ENCODE measurements around the gene PRRX1. TPM values are rescaled to one million over a fixed set of nuclear protein-coding genes. Genes with fewer than 3 reads are reported as not detected.

Gene PRRX1
- total RNA-seq, 8 experiments from 2014 or later: 0.11 to 93.4 (median 1.00) TPM

DNA sequence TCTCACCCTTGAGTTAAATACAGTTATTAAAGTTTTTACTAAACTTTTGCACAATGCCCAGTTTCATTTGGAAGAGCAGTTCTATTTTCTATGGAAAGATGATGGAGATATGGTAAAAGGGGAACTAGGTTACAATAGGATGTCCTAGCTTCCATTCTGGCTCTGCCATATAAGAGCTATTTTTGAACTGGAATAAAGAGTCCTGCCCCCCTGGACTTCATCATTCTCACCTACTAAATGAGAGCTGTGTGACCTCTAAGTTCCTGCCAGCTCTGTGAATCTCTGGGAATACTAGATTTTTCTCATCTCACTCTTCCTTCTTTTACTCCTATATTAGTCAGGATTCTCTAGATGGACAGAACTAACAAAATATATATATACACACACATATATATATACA is 106.3 kb downstream of the PRRX1 start:
- Histone ChIP-seq H3K4me3 (no peak overlapping the region), H3K27ac (no peak overlapping the region), H3K4me1 (replicated peaks in 1 of 2) (no peaks in the 10 kb centered on the region)
- in situ Hi-C loops (cut with MboI; ENCODE audit: low pct_unique_long_range_greater_than_20kb in 2 of 9, low sequenced_read_pairs in 9 of 9, unreplicated experiment in 9 of 9): no loop called here
- peak in 1 of 8 experiments; percentile 12 for ATAC-seq (replicated peaks in 6 of 8)

DNA sequence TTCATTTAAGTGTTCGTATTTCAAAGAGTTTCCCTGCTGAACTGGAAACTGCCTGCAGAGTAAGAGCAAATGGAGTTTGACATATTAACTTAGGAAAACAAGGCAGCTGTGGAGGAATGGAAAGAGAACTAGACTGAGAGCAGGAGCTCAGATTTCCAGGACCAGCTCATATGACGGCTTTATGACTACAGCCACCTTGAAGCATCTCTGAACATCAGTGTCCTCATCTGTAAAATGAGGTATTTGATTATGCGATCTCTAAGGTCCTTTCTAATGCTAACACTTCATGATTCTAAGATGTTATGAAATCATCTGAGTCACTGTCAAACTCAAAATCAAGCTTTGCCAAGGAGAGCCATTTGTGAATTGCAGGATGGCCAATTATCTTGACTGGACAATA is 112.3 kb downstream of the PRRX1 start:
- Histone ChIP-seq H3K4me1 (replicated peaks in 1 of 2) (no peaks in the 10 kb centered on the region), H3K4me3 (no peak overlapping the region), H3K27ac (no peak overlapping the region)
- WGBS, 10 experiments: 28 to 100% (median 88%) methylated on average over 2 to 3 of the region's 3 CpGs; no CpG with 5 or more reads in 1 of the 10 experiments
- peak in 1 of 8 experiments; percentile 32 for ATAC-seq (replicated peaks in 6 of 8)
- in situ Hi-C loops (cut with MboI; ENCODE audit: low pct_unique_long_range_greater_than_20kb in 2 of 9, low sequenced_read_pairs in 9 of 9, unreplicated experiment in 9 of 9): no loop called here

DNA sequence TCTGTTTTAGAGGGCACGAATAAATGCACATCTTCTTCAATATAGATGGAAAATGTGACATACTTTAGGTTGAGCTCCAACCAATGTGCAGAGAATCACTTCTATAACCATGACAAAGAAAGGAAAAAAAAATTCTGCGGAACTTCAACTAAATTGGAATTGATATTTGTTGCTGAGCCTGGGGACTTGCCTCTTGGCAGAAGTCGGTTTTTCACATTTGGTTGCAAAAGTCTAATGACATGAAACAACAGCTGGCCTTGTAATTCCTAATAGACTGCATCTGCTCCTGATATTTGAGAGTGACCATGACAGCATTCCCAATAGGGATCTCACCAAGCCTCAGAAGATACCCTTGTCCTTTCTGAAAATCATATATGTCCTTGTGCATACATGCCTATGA is 112.8 kb downstream of the PRRX1 start:
- ATAC-seq (replicated peaks in 6 of 8): no peak
- no peak overlapping the region for H3K27ac ChIP-seq
- H3K4me3 ChIP-seq: no peak overlapping the region
- H3K4me1 ChIP-seq (replicated peaks in 1 of 2): no peaks in the 10 kb centered on the region
- in situ Hi-C loops (cut with MboI; ENCODE audit: low pct_unique_long_range_greater_than_20kb in 2 of 9, low sequenced_read_pairs in 9 of 9, unreplicated experiment in 9 of 9): no loop called here
- WGBS, 10 experiments: 14 to 100% (median 86%) methylated on average over 1 to 3 of the region's 3 CpGs; no CpG with 5 or more reads in 1 of the 10 experiments

Other genes with a start within 250 kb of the PRRX1 start
- 10 to 100 TPM; 11.7 to 21.6 (median 18.1) TPM for gene GORAB, start 132.0 kb upstream of the PRRX1 start, total RNA-seq